Activated CD8-positive, alpha-beta T cell treated with anti-CD3 and anti-CD28 coated beads for 36 hours (primary cell): Measurements from ENCODE around the gene NMNAT3. TPM values are rescaled to one million over a fixed set of nuclear protein-coding genes. Genes with fewer than 3 reads are reported as not detected.

Source experiments
- ATAC-seq: fragments of 200-7000 bp; cut with Tn5 transposase; one replicate; pipeline ENCODE4 v1.10.0; 2021; ENCODE audit warnings: mild to moderate bottlenecking, moderate library complexity
- CTCF ChIA-PET: fragments of 350-600 bp; sonication (Branson Sonifier 250); formaldehyde crosslinking; loops from one replicate; lab custom pipeline; 2021; ENCODE audit warnings: antibody characterized with exemption; lab: Charles Lee
- POLR2A ChIA-PET: fragments of 350-600 bp; sonication (Branson Sonifier 250); formaldehyde crosslinking; loops from one replicate; lab custom pipeline; 2021; ENCODE audit warnings: antibody characterized with exemption; lab: Charles Lee
- DNase-seq: peaks from one replicate; pipeline ENCODE4 v3.0.0-alpha.2; 2020
- H3K27ac Mint-ChIP-seq: one replicate; pipeline ENCODE4 v1.8.0; 2021; ENCODE audit warnings: mild to moderate bottlenecking, mixed read lengths
- H3K27me3 Mint-ChIP-seq: one replicate; pipeline ENCODE4 v1.8.0; 2021; ENCODE audit warnings: mixed read lengths
- H3K36me3 Mint-ChIP-seq: one replicate; pipeline ENCODE4 v1.8.0; 2021; ENCODE audit warnings: low read depth, mixed read lengths
- H3K4me1 Mint-ChIP-seq: one replicate; pipeline ENCODE4 v1.8.0; 2021; ENCODE audit warnings: low read depth, mixed read lengths
- H3K4me3 Mint-ChIP-seq: one replicate; pipeline ENCODE4 v1.8.0; 2021; ENCODE audit warnings: mild to moderate bottlenecking, moderate library complexity, mixed read lengths
- H3K9me3 Mint-ChIP-seq: one replicate; pipeline ENCODE4 v1.8.0; 2021; ENCODE audit warnings: mixed read lengths
- intact Hi-C: fragments of 100-400 bp; cut with micrococcal nuclease; formaldehyde crosslinking; loops from one replicate; pipeline ENCODE4 v1.10.0; 2022
- total RNA-seq, 2 experiments: library from RNA; stranded (reverse); gene quantifications; one replicate each; pipeline ENCODE4 v1.2.3, GENCODE V29; 2021
- TF ChIP-seq, protein P1 (sequence below): fragments of 200-600 bp; IDR thresholded peaks from one replicate; pipeline ENCODE4 v1.8.0; 2022; ENCODE audit warnings: antibody characterized with exemption, mild to moderate bottlenecking

The NMNAT3 gene
- total RNA-seq, 2 experiments from 2014 or later: 4.3 to 4.5 TPM

GRCh38 chr3:139530717-139531116 is 147.1 kb downstream of the NMNAT3 start:
- Mint-ChIP-seq H3K27ac (no peak overlapping the region), H3K4me1 (no peaks in the 10 kb centered on the region), H3K27me3 (peaks cover 2% of the 10 kb centered on the region), H3K9me3 (no peaks in the 10 kb centered on the region), H3K36me3 (no peaks in the 10 kb centered on the region), H3K4me3 (no peak overlapping the region)
- ChIA-PET CTCF (interaction anchor here (0.6 kb wide), 1 partner anchor 11 kb away, joined by 3 read pairs; no protein-coding TSS in a partner anchor), POLR2A (interaction anchor here (0.7 kb wide), 2 partner anchors 141 to 558 kb away, joined by 3 read pairs; partner anchors contain the start of gene COPB2)
- intact Hi-C loops: no loop called here
- no peak for DNase-seq
- ATAC-seq: no peak
- TF ChIP-seq, protein P1, sequence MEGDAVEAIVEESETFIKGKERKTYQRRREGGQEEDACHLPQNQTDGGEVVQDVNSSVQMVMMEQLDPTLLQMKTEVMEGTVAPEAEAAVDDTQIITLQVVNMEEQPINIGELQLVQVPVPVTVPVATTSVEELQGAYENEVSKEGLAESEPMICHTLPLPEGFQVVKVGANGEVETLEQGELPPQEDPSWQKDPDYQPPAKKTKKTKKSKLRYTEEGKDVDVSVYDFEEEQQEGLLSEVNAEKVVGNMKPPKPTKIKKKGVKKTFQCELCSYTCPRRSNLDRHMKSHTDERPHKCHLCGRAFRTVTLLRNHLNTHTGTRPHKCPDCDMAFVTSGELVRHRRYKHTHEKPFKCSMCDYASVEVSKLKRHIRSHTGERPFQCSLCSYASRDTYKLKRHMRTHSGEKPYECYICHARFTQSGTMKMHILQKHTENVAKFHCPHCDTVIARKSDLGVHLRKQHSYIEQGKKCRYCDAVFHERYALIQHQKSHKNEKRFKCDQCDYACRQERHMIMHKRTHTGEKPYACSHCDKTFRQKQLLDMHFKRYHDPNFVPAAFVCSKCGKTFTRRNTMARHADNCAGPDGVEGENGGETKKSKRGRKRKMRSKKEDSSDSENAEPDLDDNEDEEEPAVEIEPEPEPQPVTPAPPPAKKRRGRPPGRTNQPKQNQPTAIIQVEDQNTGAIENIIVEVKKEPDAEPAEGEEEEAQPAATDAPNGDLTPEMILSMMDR: no peak

DNA sequence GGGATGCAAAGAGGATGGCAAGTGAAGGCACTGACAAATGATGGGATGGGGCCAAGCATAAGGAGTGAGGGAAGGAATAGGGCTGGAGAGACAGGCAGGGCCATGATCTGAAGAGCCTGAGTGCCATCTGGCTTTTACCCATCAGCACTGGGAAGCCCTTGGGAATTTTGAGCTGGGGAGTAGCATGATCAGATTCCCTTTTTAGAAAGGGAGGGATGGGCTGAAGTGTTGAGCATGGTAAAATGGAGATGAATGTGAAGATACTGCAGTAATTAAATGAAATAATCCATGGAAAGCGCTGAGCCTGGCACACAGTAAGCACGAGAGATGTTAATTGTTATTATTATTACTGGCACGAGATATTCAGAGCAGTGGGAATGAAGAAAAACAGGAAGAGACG is 148.1 kb downstream of the NMNAT3 start:
- no peak overlapping the region for H3K27ac Mint-ChIP-seq
- intact Hi-C loops: no loop called here

GRCh38 chr3:139528924-139529323 is 148.8 kb downstream of the NMNAT3 start:
- no peaks in the 10 kb centered on the region for H3K27me3 Mint-ChIP-seq
- ChIA-PET POLR2A (no interaction called here), CTCF (no interaction called here)
- H3K4me3 Mint-ChIP-seq: no peak overlapping the region
- no peaks in the 10 kb centered on the region for H3K36me3 Mint-ChIP-seq
- DNase-seq: no peak
- no peak for ATAC-seq
- intact Hi-C loops: no loop called here
- no peaks in the 10 kb centered on the region for H3K4me1 Mint-ChIP-seq
- no peak overlapping the region for H3K27ac Mint-ChIP-seq
- no peaks in the 10 kb centered on the region for H3K9me3 Mint-ChIP-seq
- TF ChIP-seq, protein P1: no peak

More for the DNA sequence above, 148.1 kb downstream of the NMNAT3 start:
- ChIA-PET POLR2A (no interaction called here), CTCF (no interaction called here)
- DNase-seq (no peak), ATAC-seq (no peak)
- no peaks in the 10 kb centered on the region for H3K4me1 Mint-ChIP-seq
- H3K4me3 Mint-ChIP-seq: no peak overlapping the region
- H3K27me3 Mint-ChIP-seq: no peaks in the 10 kb centered on the region
- H3K9me3 Mint-ChIP-seq: no peaks in the 10 kb centered on the region
- TF ChIP-seq, protein P1: no peak
- no peaks in the 10 kb centered on the region for H3K36me3 Mint-ChIP-seq

- CTCF ChIA-PET: no interaction called here
- H3K4me1 Mint-ChIP-seq: no peaks in the 10 kb centered on the region
- no peak overlapping the region for H3K4me3 Mint-ChIP-seq
- POLR2A ChIA-PET: no interaction called here
- DNase-seq: no peak
- H3K36me3 Mint-ChIP-seq: no peaks in the 10 kb centered on the region
- no peaks in the 10 kb centered on the region for H3K27me3 Mint-ChIP-seq
- intact Hi-C loops: no loop called here
- TF ChIP-seq, protein P1: no peak
- no peak for ATAC-seq
- H3K27ac Mint-ChIP-seq: no peak overlapping the region
- H3K9me3 Mint-ChIP-seq: no peaks in the 10 kb centered on the region
Measured at GRCh38 chr3:139528281-139528680, 149.5 kb downstream of the NMNAT3 start.

- H3K9me3 Mint-ChIP-seq: no peaks in the 10 kb centered on the region
- DNase-seq (no peak), ATAC-seq (no peak)
- H3K36me3 Mint-ChIP-seq: no peaks in the 10 kb centered on the region
- TF ChIP-seq, protein P1: no peak
- ChIA-PET POLR2A (no interaction called here), CTCF (no interaction called here)
- no peaks in the 10 kb centered on the region for H3K27me3 Mint-ChIP-seq
- intact Hi-C loops: no loop called here
- H3K27ac Mint-ChIP-seq: no peak overlapping the region
- no peak overlapping the region for H3K4me3 Mint-ChIP-seq
- no peaks in the 10 kb centered on the region for H3K4me1 Mint-ChIP-seq
Measured at GRCh38 chr3:139527265-139527664, 150.5 kb downstream of the NMNAT3 start.
